Choroid plexus epithelial cell (primary cell): Measurements from ENCODE around the gene INTS2.

ENCODE experiments used
- DNase-seq: peaks from one replicate; pipeline ENCODE4 v3.0.0-alpha.2; 2010; ENCODE audit warnings: low read depth
- H3K4me3 ChIP-seq: 2 replicates; pipeline ENCODE4 v1.5.1; 2011; ENCODE audit warnings: low read depth, mild to moderate bottlenecking, control low read depth, low read length, moderate library complexity
- TF ChIP-seq, protein P1 (sequence below): conservative IDR thresholded peaks from 2 replicates; pipeline ENCODE4 v1.5.1; 2011; ENCODE audit warnings: low read depth, mild to moderate bottlenecking, control low read depth, inconsistent platforms, low read length, moderate library complexity

Gene INTS2

DNA sequence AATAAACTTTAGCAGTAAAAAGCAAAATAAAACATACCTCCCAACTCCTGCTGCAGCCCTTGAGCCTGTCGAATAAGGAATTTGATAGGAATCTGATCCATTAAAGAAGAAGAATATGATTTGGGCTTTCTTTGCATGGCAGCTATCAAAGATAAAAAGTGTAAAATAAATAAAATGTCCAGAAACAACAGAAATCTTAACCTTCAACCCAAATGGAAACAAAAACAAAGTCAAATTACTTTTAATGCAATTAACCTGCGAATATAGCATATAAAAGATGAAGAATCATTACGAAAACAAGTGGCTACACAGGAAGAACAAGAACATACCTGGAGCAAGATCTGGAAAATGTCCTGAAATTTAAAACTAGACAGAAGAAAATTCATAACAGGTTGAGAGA lies 42.9 kb downstream of the INTS2 start:
- no peak overlapping the region for H3K4me3 ChIP-seq
- no peak for DNase-seq
- TF ChIP-seq, protein P1, sequence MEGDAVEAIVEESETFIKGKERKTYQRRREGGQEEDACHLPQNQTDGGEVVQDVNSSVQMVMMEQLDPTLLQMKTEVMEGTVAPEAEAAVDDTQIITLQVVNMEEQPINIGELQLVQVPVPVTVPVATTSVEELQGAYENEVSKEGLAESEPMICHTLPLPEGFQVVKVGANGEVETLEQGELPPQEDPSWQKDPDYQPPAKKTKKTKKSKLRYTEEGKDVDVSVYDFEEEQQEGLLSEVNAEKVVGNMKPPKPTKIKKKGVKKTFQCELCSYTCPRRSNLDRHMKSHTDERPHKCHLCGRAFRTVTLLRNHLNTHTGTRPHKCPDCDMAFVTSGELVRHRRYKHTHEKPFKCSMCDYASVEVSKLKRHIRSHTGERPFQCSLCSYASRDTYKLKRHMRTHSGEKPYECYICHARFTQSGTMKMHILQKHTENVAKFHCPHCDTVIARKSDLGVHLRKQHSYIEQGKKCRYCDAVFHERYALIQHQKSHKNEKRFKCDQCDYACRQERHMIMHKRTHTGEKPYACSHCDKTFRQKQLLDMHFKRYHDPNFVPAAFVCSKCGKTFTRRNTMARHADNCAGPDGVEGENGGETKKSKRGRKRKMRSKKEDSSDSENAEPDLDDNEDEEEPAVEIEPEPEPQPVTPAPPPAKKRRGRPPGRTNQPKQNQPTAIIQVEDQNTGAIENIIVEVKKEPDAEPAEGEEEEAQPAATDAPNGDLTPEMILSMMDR, result no peak

DNA sequence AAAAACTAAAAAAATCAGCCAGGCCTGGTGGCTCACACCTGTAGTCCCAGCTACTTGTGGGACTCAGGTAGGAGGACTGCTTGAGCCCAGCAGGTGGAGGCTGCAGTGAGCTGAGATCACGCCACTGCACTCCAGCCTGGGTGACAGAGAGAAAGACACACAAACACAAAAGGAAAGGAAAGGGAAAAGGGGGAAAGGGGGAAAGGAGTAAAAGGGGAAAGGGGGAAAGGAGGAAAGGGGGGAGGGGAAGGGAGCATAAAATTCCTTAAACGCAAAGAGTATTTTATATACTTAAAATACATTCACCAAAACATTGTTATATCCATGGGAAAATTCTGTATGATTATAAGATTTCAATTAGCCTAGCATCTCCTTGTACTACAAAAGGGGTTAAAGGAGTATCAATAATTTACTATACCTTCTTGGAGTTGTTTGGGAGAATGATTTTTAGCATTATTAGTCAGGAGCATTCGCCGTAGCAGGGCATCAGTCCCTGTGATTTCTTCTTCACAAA lies 47.1 kb downstream of the INTS2 start:
- no peak for DNase-seq
- no peak overlapping the region for H3K4me3 ChIP-seq
- TF ChIP-seq, protein P1, result no peak

DNA sequence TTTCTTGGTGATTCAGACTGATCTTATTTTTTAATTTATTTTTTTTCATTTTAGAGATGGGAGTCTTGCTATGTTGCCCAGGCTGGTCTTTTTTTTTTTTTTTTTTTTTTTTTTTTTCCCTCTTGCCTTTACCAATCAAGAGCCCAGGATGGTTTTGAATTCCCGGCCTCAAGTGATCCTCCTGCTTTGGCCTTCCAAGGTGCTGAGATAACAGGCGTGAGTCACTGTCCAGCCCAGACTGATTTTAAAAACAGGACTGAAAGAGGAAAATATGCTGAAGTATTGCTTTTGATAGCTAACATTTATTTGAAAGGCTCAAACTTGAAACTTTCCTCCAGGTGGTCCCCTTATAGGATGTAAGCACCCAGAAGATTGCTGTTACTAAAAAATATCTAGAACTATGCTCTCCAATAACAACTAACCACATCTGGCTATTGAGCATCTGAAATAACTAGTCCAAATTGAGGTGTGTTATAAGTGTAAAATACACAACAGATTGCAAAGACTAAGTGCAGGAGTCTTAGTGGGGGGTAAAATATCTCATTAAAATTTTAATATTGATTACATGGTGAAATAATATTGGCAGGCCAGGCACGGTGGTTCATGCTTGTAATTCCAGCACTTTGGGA lies 48.7 kb downstream of the INTS2 start:
- TF ChIP-seq, protein P1, result no peak
- no peak for DNase-seq
- no peak overlapping the region for H3K4me3 ChIP-seq

DNA sequence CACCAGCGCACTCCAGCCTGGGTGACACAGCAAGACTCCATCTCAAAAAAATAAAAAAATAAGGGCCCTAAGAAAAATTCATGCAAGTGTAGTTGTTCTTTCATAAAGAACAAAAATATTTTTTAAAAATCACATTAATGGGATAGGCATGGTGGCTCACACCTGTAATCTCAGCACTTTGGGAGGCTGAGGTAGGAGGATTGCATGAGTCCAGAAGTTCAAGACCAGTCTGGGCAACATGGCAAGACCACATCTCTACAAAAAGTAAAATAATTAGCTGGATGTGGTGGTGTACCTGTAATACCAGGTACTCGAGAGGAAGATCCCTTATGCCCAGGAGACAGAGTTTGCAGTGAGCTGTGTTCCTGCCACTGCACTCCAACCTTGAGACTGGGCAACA lies 49.3 kb downstream of the INTS2 start:
- H3K4me3 ChIP-seq, result no peak overlapping the region
- DNase-seq, result no peak
- TF ChIP-seq, protein P1, result no peak

DNA sequence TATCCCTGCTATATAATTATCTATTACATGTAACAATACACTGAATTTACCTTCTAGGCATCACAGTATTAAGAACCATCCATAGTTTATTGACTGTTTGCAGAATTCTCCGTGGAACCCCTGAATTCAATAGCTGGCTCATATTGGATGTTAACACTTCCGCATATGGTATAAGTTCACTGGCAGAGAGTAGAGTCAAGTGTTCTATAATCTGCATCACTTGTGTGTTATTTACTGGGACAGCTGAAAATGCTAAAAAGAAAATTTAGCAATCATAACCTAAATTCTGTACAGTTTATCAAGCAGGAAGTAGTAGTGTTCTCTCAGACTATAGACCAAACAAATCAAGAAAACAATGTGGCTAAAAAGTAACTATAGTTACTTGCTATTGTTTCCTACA lies 49.9 kb downstream of the INTS2 start:
- no peak for DNase-seq
- TF ChIP-seq, protein P1, result no peak
- no peak overlapping the region for H3K4me3 ChIP-seq

GRCh38 chr17:61875804-61876203 lies 52.0 kb downstream of the INTS2 start:
- DNase-seq, result no peak
- no peak overlapping the region for H3K4me3 ChIP-seq
- TF ChIP-seq, protein P1, result no peak

DNA sequence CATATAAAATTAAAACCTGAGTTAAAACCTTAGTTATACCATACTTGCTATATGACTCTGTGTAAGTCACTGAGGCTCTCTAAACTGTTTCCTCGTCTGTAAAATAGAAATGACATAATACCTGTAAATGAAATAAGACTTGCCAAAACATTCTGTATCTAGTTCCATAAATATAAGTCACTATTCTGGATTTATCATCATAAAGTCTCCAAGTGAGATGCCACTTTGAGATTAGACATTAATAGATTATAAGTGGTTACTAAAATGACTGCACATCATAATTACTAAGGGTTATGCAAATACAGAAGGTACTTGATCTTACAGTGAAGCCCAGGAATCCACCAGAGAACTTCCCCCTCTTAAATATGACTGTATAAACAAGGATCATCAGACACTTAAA lies 52.5 kb downstream of the INTS2 start:
- no peak for DNase-seq
- H3K4me3 ChIP-seq, result no peak overlapping the region
- TF ChIP-seq, protein P1, result no peak
